ENCODE data around the gene LTBP3.
A peak's percentile ranks its signal among the peaks of the same experiment; 100 is the strongest.

LTBP3 gene

DNA sequence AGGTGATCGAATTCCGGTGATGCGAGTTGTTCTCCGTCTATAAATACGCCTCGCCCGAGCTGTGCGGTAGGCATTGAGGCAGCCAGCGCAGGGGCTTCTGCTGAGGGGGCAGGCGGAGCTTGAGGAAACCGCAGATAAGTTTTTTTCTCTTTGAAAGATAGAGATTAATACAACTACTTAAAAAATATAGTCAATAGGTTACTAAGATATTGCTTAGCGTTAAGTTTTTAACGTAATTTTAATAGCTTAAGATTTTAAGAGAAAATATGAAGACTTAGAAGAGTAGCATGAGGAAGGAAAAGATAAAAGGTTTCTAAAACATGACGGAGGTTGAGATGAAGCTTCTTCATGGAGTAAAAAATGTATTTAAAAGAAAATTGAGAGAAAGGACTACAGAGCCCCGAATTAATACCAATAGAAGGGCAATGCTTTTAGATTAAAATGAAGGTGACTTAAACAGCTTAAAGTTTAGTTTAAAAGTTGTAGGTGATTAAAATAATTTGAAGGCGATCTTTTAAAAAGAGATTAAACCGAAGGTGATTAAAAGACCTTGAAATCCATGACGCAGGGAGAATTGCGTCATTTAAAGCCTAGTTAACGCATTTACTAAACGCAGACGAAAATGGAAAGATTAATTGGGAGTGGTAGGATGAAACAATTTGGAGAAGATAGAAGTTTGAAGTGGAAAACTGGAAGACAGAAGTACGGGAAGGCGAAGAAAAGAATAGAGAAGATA, 59.0 kb downstream of the LTBP3 start, which contains the start of gene MALAT1 (continued):
- TF ChIP-seq, protein P1, sequence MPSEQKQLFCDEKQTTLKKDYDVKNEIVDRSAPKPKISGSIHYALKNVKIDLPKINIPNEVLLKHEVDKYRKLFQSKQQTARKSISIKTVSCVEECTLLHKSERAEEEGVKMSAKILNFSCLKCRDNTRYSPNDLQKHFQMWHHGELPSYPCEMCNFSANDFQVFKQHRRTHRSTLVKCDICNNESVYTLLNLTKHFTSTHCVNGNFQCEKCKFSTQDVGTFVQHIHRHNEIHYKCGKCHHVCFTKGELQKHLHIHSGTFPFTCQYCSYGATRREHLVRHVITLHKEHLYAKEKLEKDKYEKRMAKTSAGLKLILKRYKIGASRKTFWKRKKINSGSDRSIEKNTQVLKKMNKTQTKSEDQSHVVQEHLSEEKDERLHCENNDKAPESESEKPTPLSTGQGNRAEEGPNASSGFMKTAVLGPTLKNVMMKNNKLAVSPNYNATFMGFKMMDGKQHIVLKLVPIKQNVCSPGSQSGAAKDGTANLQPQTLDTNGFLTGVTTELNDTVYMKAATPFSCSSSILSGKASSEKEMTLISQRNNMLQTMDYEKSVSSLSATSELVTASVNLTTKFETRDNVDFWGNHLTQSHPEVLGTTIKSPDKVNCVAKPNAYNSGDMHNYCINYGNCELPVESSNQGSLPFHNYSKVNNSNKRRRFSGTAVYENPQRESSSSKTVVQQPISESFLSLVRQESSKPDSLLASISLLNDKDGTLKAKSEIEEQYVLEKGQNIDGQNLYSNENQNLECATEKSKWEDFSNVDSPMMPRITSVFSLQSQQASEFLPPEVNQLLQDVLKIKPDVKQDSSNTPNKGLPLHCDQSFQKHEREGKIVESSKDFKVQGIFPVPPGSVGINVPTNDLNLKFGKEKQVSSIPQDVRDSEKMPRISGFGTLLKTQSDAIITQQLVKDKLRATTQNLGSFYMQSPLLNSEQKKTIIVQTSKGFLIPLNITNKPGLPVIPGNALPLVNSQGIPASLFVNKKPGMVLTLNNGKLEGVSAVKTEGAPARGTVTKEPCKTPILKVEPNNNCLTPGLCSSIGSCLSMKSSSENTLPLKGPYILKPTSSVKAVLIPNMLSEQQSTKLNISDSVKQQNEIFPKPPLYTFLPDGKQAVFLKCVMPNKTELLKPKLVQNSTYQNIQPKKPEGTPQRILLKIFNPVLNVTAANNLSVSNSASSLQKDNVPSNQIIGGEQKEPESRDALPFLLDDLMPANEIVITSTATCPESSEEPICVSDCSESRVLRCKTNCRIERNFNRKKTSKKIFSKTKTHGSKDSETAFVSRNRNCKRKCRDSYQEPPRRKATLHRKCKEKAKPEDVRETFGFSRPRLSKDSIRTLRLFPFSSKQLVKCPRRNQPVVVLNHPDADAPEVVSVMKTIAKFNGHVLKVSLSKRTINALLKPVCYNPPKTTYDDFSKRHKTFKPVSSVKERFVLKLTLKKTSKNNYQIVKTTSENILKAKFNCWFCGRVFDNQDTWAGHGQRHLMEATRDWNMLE (tag by site-specific recombination; conservative IDR thresholded peaks at IDR 0.05; ENCODE audit: low read depth): no peak
- TF ChIP-seq, protein P2, sequence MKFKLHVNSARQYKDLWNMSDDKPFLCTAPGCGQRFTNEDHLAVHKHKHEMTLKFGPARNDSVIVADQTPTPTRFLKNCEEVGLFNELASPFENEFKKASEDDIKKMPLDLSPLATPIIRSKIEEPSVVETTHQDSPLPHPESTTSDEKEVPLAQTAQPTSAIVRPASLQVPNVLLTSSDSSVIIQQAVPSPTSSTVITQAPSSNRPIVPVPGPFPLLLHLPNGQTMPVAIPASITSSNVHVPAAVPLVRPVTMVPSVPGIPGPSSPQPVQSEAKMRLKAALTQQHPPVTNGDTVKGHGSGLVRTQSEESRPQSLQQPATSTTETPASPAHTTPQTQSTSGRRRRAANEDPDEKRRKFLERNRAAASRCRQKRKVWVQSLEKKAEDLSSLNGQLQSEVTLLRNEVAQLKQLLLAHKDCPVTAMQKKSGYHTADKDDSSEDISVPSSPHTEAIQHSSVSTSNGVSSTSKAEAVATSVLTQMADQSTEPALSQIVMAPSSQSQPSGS (tag by site-specific recombination; IDR thresholded peaks at IDR 0.05; ENCODE audit: low read depth): peak; percentile 49; the same call in 1 of the 2 replicates
- TF ChIP-seq GLI2 (tag by site-specific recombination; IDR thresholded peaks at IDR 0.05; ENCODE audit: borderline replicate concordance, low read depth) (no peak), ZFP37 (tag by site-specific recombination; IDR thresholded peaks at IDR 0.05) (peak; percentile 8; the same call in 1 of the 2 replicates), ZNF174 (tag by site-specific recombination; IDR thresholded peaks at IDR 0.05) (no peak), ZNF2 (tag by site-specific recombination; IDR thresholded peaks at IDR 0.05) (peak; percentile 62; the same call in 1 of the 2 replicates), TCF7L2 (IDR thresholded peaks at IDR 0.05; ENCODE audit: borderline replicate concordance, low read depth, low read length) (peak; percentile 49; the same call in 1 of the 2 replicates), ZSCAN30 (tag by site-specific recombination; IDR thresholded peaks at IDR 0.05) (peak; percentile 91), KLF7 (tag by site-specific recombination; IDR thresholded peaks at IDR 0.05; ENCODE audit: borderline replicate concordance) (0 out of 2 replicates have a peak, but pooled peaks have one; percentile 91), ZNF19 (tag by site-specific recombination; IDR thresholded peaks at IDR 0.05; ENCODE audit: low read depth) (no peak), ZNF677 (tag by site-specific recombination; IDR thresholded peaks at IDR 0.05) (no peak), ZBTB7A (tag by site-specific recombination; IDR thresholded peaks at IDR 0.05; ENCODE audit: low read depth) (0 out of 2 replicates have a peak, but pooled peaks have one; percentile 35), ZNF521 (tag by site-specific recombination; IDR thresholded peaks at IDR 0.05) (no peak), WT1 (tag by site-specific recombination; IDR thresholded peaks at IDR 0.05) (peak; percentile 70), ZNF24 (tag by site-specific recombination; IDR thresholded peaks at IDR 0.05) (no peak), ZNF433 (tag by site-specific recombination; IDR thresholded peaks at IDR 0.05; ENCODE audit: low read depth) (no peak), ZNF138 (tag by site-specific recombination; IDR thresholded peaks at IDR 0.05; ENCODE audit: borderline replicate concordance) (no peak), ZNF426 (tag by site-specific recombination; IDR thresholded peaks at IDR 0.05) (no peak), BCL11B (tag by site-specific recombination; IDR thresholded peaks at IDR 0.05; ENCODE audit: low read depth) (no peak), ZNF366 (tag by site-specific recombination; conservative IDR thresholded peaks at IDR 0.05) (peak; percentile 60; the same call in 1 of the 2 replicates), ZNF660 (tag by site-specific recombination; IDR thresholded peaks at IDR 0.05) (peak; percentile 89)
- TF ChIP-seq, protein P3, sequence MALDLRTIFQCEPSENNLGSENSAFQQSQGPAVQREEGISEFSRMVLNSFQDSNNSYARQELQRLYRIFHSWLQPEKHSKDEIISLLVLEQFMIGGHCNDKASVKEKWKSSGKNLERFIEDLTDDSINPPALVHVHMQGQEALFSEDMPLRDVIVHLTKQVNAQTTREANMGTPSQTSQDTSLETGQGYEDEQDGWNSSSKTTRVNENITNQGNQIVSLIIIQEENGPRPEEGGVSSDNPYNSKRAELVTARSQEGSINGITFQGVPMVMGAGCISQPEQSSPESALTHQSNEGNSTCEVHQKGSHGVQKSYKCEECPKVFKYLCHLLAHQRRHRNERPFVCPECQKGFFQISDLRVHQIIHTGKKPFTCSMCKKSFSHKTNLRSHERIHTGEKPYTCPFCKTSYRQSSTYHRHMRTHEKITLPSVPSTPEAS (tag by site-specific recombination; IDR thresholded peaks at IDR 0.05): no peak
- TF ChIP-seq, protein P4, sequence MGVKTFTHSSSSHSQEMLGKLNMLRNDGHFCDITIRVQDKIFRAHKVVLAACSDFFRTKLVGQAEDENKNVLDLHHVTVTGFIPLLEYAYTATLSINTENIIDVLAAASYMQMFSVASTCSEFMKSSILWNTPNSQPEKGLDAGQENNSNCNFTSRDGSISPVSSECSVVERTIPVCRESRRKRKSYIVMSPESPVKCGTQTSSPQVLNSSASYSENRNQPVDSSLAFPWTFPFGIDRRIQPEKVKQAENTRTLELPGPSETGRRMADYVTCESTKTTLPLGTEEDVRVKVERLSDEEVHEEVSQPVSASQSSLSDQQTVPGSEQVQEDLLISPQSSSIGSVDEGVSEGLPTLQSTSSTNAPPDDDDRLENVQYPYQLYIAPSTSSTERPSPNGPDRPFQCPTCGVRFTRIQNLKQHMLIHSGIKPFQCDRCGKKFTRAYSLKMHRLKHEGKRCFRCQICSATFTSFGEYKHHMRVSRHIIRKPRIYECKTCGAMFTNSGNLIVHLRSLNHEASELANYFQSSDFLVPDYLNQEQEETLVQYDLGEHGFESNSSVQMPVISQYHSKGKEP (tag by site-specific recombination; IDR thresholded peaks at IDR 0.05): 0 out of 2 replicates have a peak, but pooled peaks have one; percentile 23
- TF ChIP-seq, protein P5, sequence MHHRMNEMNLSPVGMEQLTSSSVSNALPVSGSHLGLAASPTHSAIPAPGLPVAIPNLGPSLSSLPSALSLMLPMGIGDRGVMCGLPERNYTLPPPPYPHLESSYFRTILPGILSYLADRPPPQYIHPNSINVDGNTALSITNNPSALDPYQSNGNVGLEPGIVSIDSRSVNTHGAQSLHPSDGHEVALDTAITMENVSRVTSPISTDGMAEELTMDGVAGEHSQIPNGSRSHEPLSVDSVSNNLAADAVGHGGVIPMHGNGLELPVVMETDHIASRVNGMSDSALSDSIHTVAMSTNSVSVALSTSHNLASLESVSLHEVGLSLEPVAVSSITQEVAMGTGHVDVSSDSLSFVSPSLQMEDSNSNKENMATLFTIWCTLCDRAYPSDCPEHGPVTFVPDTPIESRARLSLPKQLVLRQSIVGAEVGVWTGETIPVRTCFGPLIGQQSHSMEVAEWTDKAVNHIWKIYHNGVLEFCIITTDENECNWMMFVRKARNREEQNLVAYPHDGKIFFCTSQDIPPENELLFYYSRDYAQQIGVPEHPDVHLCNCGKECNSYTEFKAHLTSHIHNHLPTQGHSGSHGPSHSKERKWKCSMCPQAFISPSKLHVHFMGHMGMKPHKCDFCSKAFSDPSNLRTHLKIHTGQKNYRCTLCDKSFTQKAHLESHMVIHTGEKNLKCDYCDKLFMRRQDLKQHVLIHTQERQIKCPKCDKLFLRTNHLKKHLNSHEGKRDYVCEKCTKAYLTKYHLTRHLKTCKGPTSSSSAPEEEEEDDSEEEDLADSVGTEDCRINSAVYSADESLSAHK (tag by site-specific recombination; IDR thresholded peaks at IDR 0.05): no peak
- TF ChIP-seq, protein P6, sequence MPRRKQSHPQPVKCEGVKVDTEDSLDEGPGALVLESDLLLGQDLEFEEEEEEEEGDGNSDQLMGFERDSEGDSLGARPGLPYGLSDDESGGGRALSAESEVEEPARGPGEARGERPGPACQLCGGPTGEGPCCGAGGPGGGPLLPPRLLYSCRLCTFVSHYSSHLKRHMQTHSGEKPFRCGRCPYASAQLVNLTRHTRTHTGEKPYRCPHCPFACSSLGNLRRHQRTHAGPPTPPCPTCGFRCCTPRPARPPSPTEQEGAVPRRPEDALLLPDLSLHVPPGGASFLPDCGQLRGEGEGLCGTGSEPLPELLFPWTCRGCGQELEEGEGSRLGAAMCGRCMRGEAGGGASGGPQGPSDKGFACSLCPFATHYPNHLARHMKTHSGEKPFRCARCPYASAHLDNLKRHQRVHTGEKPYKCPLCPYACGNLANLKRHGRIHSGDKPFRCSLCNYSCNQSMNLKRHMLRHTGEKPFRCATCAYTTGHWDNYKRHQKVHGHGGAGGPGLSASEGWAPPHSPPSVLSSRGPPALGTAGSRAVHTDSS (tag by site-specific recombination; IDR thresholded peaks at IDR 0.05): peak; percentile 39; the same call in 1 of the 2 replicates

All from HEK293 (cell line).